K562 (cell line): ENCODE data around the gene MTA2. TPM values are rescaled to one million over a fixed set of nuclear protein-coding genes. Genes with fewer than 3 reads are reported as not detected.

ENCODE experiments used
- ATF1 ChIP-seq, 2 experiments: fragments of 450-650 bp in 1 of 2; IDR thresholded peaks; 2 replicates each; pipeline ENCODE4 v1.6.1; 2016; ENCODE audit warnings: missing compliant biosample characterization in 1 of 2, missing genetic modification characterization in 1 of 2
- ATF6 ChIP-seq: sonication (generic); formaldehyde crosslinking; IDR thresholded peaks from 2 replicates; pipeline ENCODE4 v1.4.0; 2020; ENCODE audit warnings: mild to moderate bottlenecking, missing genetic modification reagents
- BCLAF1 ChIP-seq, 2 experiments: fragments of 450-650 bp in 1 of 2; IDR thresholded peaks; 2 replicates each; pipeline ENCODE4 v1.6.1; 2011 to 2017; ENCODE audit warnings: low read depth in 2 of 2, antibody characterized with exemption in 1 of 2, borderline replicate concordance in 1 of 2, low read length in 1 of 2, mild to moderate bottlenecking in 1 of 2, mixed read lengths in 1 of 2; ENCODE audit not compliant: control insufficient read depth in 1 of 2
- CBFB ChIP-seq: sonication (generic); formaldehyde crosslinking; IDR thresholded peaks from 2 replicates; pipeline ENCODE4 v1.4.0; 2020; ENCODE audit warnings: mild to moderate bottlenecking, missing genetic modification reagents
- CBX1 ChIP-seq: sonication (generic); IDR thresholded peaks from 2 replicates; pipeline ENCODE4 v1.6.1; 2016; ENCODE audit warnings: antibody characterized with exemption, low read depth, mild to moderate bottlenecking
- E2F1 ChIP-seq: sonication (generic); formaldehyde crosslinking; IDR thresholded peaks from 2 replicates; pipeline ENCODE4 v1.8.1; 2023; ENCODE audit warnings: mild to moderate bottlenecking, missing genetic modification reagents, moderate library complexity
- EWSR1 ChIP-seq: fragments of 450-650 bp; IDR thresholded peaks from 2 replicates; pipeline ENCODE4 v1.6.1; 2018; ENCODE audit warnings: borderline replicate concordance, mild to moderate bottlenecking, low read depth, moderate library complexity; ENCODE audit not compliant: partially characterized antibody
- FOS ChIP-seq: IDR thresholded peaks from 3 replicates; pipeline ENCODE4 v1.6.1; 2011; ENCODE audit not compliant: insufficient read length; ENCODE audit errors: extremely low read depth
- FOXJ2 ChIP-seq: fragments of 200-800 bp; sonication (Bioruptor generic); IDR thresholded peaks from 2 replicates; pipeline ENCODE4 v1.6.1; 2016; ENCODE audit warnings: missing genetic modification characterization, missing compliant biosample characterization
- HMGN3 ChIP-seq: IDR thresholded peaks from 2 replicates; pipeline ENCODE4 v1.6.1; 2011; ENCODE audit warnings: borderline replicate concordance, low read depth, mild to moderate bottlenecking, mixed read lengths, low read length; ENCODE audit not compliant: insufficient read length; ENCODE audit errors: extremely low read depth
- KLF13 ChIP-seq: fragments of 450-650 bp; IDR thresholded peaks from 2 replicates; pipeline ENCODE4 v1.6.1; 2016; ENCODE audit warnings: missing genetic modification characterization, low read depth, mild to moderate bottlenecking, missing compliant biosample characterization, moderate library complexity, borderline replicate concordance
- NCOA6 ChIP-seq: fragments of 450-650 bp; IDR thresholded peaks from 2 replicates; pipeline ENCODE4 v1.6.1; 2017; ENCODE audit warnings: mild to moderate bottlenecking
- SPI1 ChIP-seq: IDR thresholded peaks from 2 replicates; pipeline ENCODE4 v1.6.1; 2011; ENCODE audit warnings: low read depth, low read length, control low read depth, borderline replicate concordance
- YBX1 ChIP-seq: fragments of 450-650 bp; IDR thresholded peaks from 2 replicates; pipeline ENCODE4 v1.7.1; 2016; ENCODE audit warnings: mild to moderate bottlenecking
- ZBTB5 ChIP-seq: fragments of 450-650 bp; IDR thresholded peaks from 2 replicates; pipeline ENCODE4 v1.6.1; 2017; ENCODE audit warnings: antibody characterized with exemption
- ZNF212 ChIP-seq: fragments of 450-650 bp; formaldehyde crosslinking; IDR thresholded peaks from 2 replicates; pipeline ENCODE4 v1.4.0; 2020; ENCODE audit warnings: mild to moderate bottlenecking
- ZNF551 ChIP-seq: fragments of 250-450 bp; sonication (Bioruptor Pico); IDR thresholded peaks from 2 replicates; pipeline ENCODE4 v1.5.0; 2021; ENCODE audit warnings: mild to moderate bottlenecking, moderate library complexity
- polyA plus RNA-seq, 8 experiments: library from polyadenylated mRNA; depleted of rRNA in 4 of 8; stranded (reverse) in 5 of 8; unstranded in 3 of 8; fragments of >200 nt; fragmentation: Nextera tagmentation in 2 of 8; fragmentation: Illumina TruSeq in 1 of 8; extraction: Ambion mirVana in 2 of 8; extraction: Trizol in 1 of 8; gene quantifications; 2 replicates each; pipeline versions ENCODE4 v1.2.1 to v1.2.3, GENCODE V29; 2011 to 2014; ENCODE audit warnings: inconsistent platforms in 1 of 8, missing spikeins in 1 of 8
- total RNA-seq, 7 experiments: library from RNA; depleted of rRNA in 6 of 7; stranded (reverse); fragments of >200 nt in 6 of 7; fragmentation: Illumina TruSeq in 2 of 7; extraction: Trizol in 2 of 7; gene quantifications; 2 replicates each; pipeline versions ENCODE4 v1.2.1 to v1.2.3, GENCODE V29; 2011 to 2021; ENCODE audit warnings: low replicate concordance in 1 of 7

Gene MTA2
- total and polyA plus RNA-seq, 9 of the 15 experiments (the other 6 are each of a cell fraction or from before 2014, with no cell fraction given): 6.2 to 220 (median 172) TPM

DNA sequence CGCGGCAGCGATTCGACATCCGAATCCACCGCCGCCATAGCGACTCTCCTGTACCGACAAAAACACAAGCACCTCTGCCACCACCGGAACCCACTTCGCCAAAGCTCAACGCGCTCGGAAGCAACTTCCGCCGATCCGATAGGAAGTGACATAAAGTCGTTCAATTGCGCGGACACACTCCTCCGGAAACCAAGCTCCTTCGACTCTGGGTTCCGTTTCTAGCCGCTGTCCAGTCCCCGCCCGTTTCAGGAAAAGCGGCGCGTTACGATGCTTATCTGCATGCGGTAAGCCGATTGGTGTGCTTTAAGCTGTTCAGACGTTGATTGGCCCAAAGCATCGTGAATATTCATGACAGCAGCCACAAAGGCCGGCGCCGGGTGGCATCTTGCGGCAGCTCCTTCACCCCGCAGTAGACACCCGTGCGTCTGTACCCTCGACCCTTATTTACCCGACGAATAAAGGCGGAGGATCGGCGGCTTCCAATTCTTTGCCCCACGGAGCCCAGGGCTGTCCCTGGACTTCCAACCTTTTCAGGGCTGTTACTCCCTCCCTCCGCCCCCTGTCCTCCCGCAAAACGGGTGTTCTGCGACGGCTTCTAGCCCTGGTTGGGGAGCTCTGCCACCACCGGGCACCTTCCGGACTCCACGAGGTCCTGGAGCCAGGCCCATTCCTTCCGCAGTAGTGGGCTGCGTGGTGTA is 10.1 kb downstream of the MTA2 start, which contains the start of gene TUT1 (continued):
- TF ChIP-seq E2F1 (CRISPR knock-in tag) (peak; percentile 86), KLF13 (tag) (peak; percentile 85; the same call in 1 of the 2 replicates), BCLAF1 (IDR thresholded peaks at IDR 0.05; ENCODE audit: borderline replicate concordance in 1 of 2, control insufficient read depth in 1 of 2, low read depth in 2 of 2, low read length in 1 of 2) (peak in 1 of 2 experiments; percentile 94; a peak in 2 of 4 replicates), CBFB (CRISPR knock-in tag) (no peak), SPI1 (peak; percentile 53; the same call in 1 of the 2 replicates), EWSR1 (no peak), HMGN3 (no peak), ZNF212 (CRISPR knock-in tag) (no peak), FOS (peak; percentile 87), NCOA6 (no peak), ZNF551 (CRISPR knock-in tag) (no peak), ZBTB5 (no peak), ATF6 (no peak), CBX1 (peak; percentile 13; the same call in 1 of the 2 replicates), YBX1 (no peak), FOXJ2 (tag) (peak; percentile 68; the same call in 1 of the 2 replicates), ATF1 (CRISPR knock-in tag; IDR thresholded peaks at IDR 0.05) (0 out of 2 replicates have a peak, but pooled peaks have one; percentile 46), ATF1 (tag; IDR thresholded peaks at IDR 0.05) (peak; percentile 98)
